CD4-positive, alpha-beta T cell (primary cell): ENCODE measurements around the gene PLS3. TPM values are rescaled to one million over a fixed set of nuclear protein-coding genes. Genes with fewer than 3 reads are reported as not detected.

Experiments used
- ATAC-seq: fragments of 200-7000 bp; cut with Tn5 transposase; one replicate; pipeline ENCODE4 v1.10.0; 2022; ENCODE audit warnings: mild to moderate bottlenecking; ENCODE audit not compliant: poor library complexity
- CTCF ChIA-PET: fragments of 350-600 bp; sonication (Branson Sonifier 250); formaldehyde crosslinking; loops from one replicate; lab custom pipeline; 2021; ENCODE audit warnings: antibody characterized with exemption, inconsistent platforms; lab: Charles Lee
- POLR2A ChIA-PET: fragments of 350-600 bp; sonication (Branson Sonifier 250); formaldehyde crosslinking; loops from one replicate; lab custom pipeline; 2021; ENCODE audit warnings: antibody characterized with exemption, inconsistent platforms; lab: Charles Lee
- DNase-seq, 14 experiments: peaks; one replicate each; pipeline ENCODE4 v3.0.0-alpha.2; 2013 to 2020; ENCODE audit warnings: mixed read lengths in 2 of 14
- H3K27ac ChIP-seq, 2 donors: one replicate each; pipeline versions ENCODE4 v1.5.1 to v1.7.0; 2013; ENCODE audit warnings: low read length in 2 of 2, low read depth in 1 of 2, mild to moderate bottlenecking in 1 of 2
- H3K27me3 ChIP-seq, 2 experiments: 1 replicate in 1 of 2; 2 replicates in 1 of 2; pipeline versions ENCODE4 v1.6.1 to v1.7.0; 2013; ENCODE audit warnings: low read length in 2 of 2, control low read depth in 1 of 2, mild to moderate bottlenecking in 1 of 2, moderate library complexity in 1 of 2; ENCODE audit not compliant: insufficient read depth in 2 of 2, control insufficient read depth in 1 of 2
- H3K36me3 ChIP-seq: one replicate; pipeline ENCODE4 v1.6.1; 2013; ENCODE audit warnings: low read length, control low read depth; ENCODE audit not compliant: insufficient read depth
- H3K4me1 ChIP-seq: one replicate; pipeline ENCODE4 v1.6.1; 2013; ENCODE audit warnings: low read length, control low read depth; ENCODE audit not compliant: insufficient read depth
- H3K4me3 ChIP-seq: one replicate; pipeline ENCODE4 v1.5.1; 2013; ENCODE audit warnings: mild to moderate bottlenecking, low read length, moderate library complexity
- H3K9me3 ChIP-seq, 2 experiments: 1 replicate in 1 of 2; 2 replicates in 1 of 2; pipeline versions ENCODE4 v1.6.1 to v1.7.0; 2013; ENCODE audit warnings: low read length in 2 of 2, mild to moderate bottlenecking in 2 of 2, control low read depth in 1 of 2, moderate library complexity in 1 of 2; ENCODE audit not compliant: control insufficient read depth in 1 of 2, insufficient read depth in 1 of 2
- H3K27ac Mint-ChIP-seq: one replicate; pipeline ENCODE4 v1.8.0; 2020; ENCODE audit warnings: mixed read lengths
- H3K27me3 Mint-ChIP-seq: one replicate; pipeline ENCODE4 v1.8.0; 2021; ENCODE audit warnings: mixed read lengths
- H3K36me3 Mint-ChIP-seq: one replicate; pipeline ENCODE4 v1.8.0; 2021; ENCODE audit warnings: low read depth, mixed read lengths
- H3K4me1 Mint-ChIP-seq: one replicate; pipeline ENCODE4 v1.8.0; 2021; ENCODE audit warnings: low read depth, mixed read lengths
- H3K4me3 Mint-ChIP-seq: one replicate; pipeline ENCODE4 v1.8.0; 2020; ENCODE audit warnings: mild to moderate bottlenecking, mixed read lengths
- H3K9me3 Mint-ChIP-seq: one replicate; pipeline ENCODE4 v1.8.0; 2020; ENCODE audit warnings: mixed read lengths
- intact Hi-C, 2 experiments: fragments of 100-400 bp; cut with DNase I in 1 of 2; cut with micrococcal nuclease in 1 of 2; formaldehyde crosslinking; loops; one replicate each; pipeline versions ENCODE4 v1.15.1 to v1.9.0; 2023 to 2025; cut with DNase I, micrococcal nuclease
- total RNA-seq, 174 experiments: library from RNA in 2 of 174; stranded (reverse) in 2 of 174; gene quantifications; one replicate each; pipeline ENCODE4 v1.2.3 and lab custom pipeline; 2021 to 2026
- TF ChIP-seq, protein P1 (sequence below): fragments of 200-600 bp; IDR thresholded peaks from one replicate; pipeline ENCODE4 v1.8.0; 2022; ENCODE audit warnings: antibody characterized with exemption, mild to moderate bottlenecking

PLS3 gene
- total RNA-seq, 2 experiments from 2014 or later, result 0.45 TPM; not detected in 1

DNA sequence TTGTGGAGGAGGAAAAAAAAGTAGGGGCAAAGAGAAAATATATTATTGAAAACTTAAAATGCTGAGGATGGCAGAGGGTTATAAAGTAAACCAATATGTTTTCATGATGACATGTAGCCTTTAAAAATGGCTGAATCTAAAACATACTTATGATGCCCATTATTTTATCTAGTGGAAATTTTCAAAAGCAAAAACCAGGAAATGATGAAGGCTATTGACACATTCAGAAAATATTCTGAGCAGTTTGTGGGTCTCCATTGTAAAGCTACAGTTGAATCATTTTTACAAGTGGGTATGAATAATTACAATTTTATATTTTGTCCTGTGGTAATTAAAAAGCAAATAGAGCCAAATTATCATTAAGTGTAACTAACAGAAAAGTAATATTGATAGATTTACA lies 10.7 kb downstream of the PLS3 start:
- H3K4me1 Mint-ChIP-seq, result no peaks in the 10 kb centered on the region
- no peak overlapping the region for H3K27ac ChIP-seq
- no peaks in the 10 kb centered on the region for H3K27me3 Mint-ChIP-seq
- H3K9me3 ChIP-seq, result no peaks in the 10 kb centered on the region
- no peaks in the 10 kb centered on the region for H3K4me1 ChIP-seq
- H3K36me3 ChIP-seq, result no peaks in the 10 kb centered on the region
- H3K27me3 ChIP-seq, result no peaks in the 10 kb centered on the region
- no peaks in the 10 kb centered on the region for H3K36me3 Mint-ChIP-seq
- no peak for ATAC-seq
- H3K4me3 ChIP-seq, result no peak overlapping the region
- intact Hi-C loops, result no loop called here
- H3K9me3 Mint-ChIP-seq, result no peaks in the 10 kb centered on the region
- POLR2A ChIA-PET, result no interaction called here
- H3K4me3 Mint-ChIP-seq, result no peak overlapping the region
- no peak overlapping the region for H3K27ac Mint-ChIP-seq
- CTCF ChIA-PET, result no interaction called here
- no peak for DNase-seq
- TF ChIP-seq, protein P1, sequence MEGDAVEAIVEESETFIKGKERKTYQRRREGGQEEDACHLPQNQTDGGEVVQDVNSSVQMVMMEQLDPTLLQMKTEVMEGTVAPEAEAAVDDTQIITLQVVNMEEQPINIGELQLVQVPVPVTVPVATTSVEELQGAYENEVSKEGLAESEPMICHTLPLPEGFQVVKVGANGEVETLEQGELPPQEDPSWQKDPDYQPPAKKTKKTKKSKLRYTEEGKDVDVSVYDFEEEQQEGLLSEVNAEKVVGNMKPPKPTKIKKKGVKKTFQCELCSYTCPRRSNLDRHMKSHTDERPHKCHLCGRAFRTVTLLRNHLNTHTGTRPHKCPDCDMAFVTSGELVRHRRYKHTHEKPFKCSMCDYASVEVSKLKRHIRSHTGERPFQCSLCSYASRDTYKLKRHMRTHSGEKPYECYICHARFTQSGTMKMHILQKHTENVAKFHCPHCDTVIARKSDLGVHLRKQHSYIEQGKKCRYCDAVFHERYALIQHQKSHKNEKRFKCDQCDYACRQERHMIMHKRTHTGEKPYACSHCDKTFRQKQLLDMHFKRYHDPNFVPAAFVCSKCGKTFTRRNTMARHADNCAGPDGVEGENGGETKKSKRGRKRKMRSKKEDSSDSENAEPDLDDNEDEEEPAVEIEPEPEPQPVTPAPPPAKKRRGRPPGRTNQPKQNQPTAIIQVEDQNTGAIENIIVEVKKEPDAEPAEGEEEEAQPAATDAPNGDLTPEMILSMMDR, result no peak

- ATAC-seq (no peak), DNase-seq (no peak)
- Histone ChIP-seq H3K36me3 (no peaks in the 10 kb centered on the region), H3K4me1 (no peaks in the 10 kb centered on the region), H3K27me3 (no peaks in the 10 kb centered on the region), H3K9me3 (no peaks in the 10 kb centered on the region), H3K4me3 (no peak overlapping the region), H3K27ac (no peak overlapping the region)
- ChIA-PET POLR2A (no interaction called here), CTCF (no interaction called here)
- no peaks in the 10 kb centered on the region for H3K4me1 Mint-ChIP-seq
- H3K27me3 Mint-ChIP-seq, result no peaks in the 10 kb centered on the region
- H3K9me3 Mint-ChIP-seq, result no peaks in the 10 kb centered on the region
- H3K36me3 Mint-ChIP-seq, result no peaks in the 10 kb centered on the region
- no peak overlapping the region for H3K27ac Mint-ChIP-seq
- H3K4me3 Mint-ChIP-seq, result no peak overlapping the region
- intact Hi-C loops, result no loop called here
- TF ChIP-seq, protein P1, result no peak
Measured at GRCh38 chrX:115573185-115573584, 12.2 kb downstream of the PLS3 start.

DNA sequence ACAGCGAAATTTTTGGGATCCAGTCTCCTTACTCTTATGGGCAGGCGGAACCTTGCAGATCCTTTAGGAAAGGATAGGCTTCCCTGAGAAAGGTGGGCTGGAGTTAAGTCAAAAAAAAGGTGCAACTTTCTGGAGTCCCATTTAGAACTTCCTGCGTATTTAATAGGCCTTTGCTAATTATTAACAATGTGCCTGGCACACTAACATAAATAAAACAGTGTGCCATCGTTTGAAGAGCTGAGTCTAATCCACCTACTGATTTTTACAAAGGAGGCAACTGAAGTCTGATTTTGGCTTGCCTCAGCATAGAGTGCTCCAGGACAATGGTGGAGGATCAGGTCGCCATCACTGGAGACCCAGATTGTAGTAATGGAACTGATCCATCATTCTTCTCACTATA lies 15.7 kb downstream of the PLS3 start:
- no peaks in the 10 kb centered on the region for H3K4me1 Mint-ChIP-seq
- no peak overlapping the region for H3K27ac ChIP-seq

More for the DNA sequence above, 15.7 kb downstream of the PLS3 start:
- intact Hi-C loops, result no loop called here
- no peaks in the 10 kb centered on the region for H3K9me3 ChIP-seq
- no peak for DNase-seq
- Mint-ChIP-seq H3K27ac (no peak overlapping the region), H3K4me3 (no peak overlapping the region), H3K9me3 (no peaks in the 10 kb centered on the region), H3K36me3 (no peaks in the 10 kb centered on the region), H3K27me3 (no peaks in the 10 kb centered on the region)
- no peaks in the 10 kb centered on the region for H3K27me3 ChIP-seq
- no peak overlapping the region for H3K4me3 ChIP-seq
- TF ChIP-seq, protein P1, result no peak
- ATAC-seq, result no peak
- H3K36me3 ChIP-seq, result no peaks in the 10 kb centered on the region
- no peaks in the 10 kb centered on the region for H3K4me1 ChIP-seq
- ChIA-PET POLR2A (no interaction called here), CTCF (no interaction called here)
